A673 (cell line): ENCODE measurements around the gene KRT34.

Source experiments
- EZH2 ChIP-seq: fragments of 200-600 bp; sonication (generic); IDR thresholded peaks from 2 replicates; pipeline ENCODE4 v1.6.1; 2017; ENCODE audit warnings: borderline replicate concordance, low read depth, mild to moderate bottlenecking, mixed read lengths, antibody characterized with exemption, low read length; ENCODE audit not compliant: poor library complexity, severe bottlenecking
- TF ChIP-seq, protein P1 (sequence below): fragments of 300-800, 200-600 bp; sonication (generic); conservative IDR thresholded peaks from 2 replicates; pipeline ENCODE4 v1.5.1; 2017; ENCODE audit warnings: low read depth, mild to moderate bottlenecking, antibody characterized with exemption, low read length, moderate library complexity, mixed read lengths

DNA sequence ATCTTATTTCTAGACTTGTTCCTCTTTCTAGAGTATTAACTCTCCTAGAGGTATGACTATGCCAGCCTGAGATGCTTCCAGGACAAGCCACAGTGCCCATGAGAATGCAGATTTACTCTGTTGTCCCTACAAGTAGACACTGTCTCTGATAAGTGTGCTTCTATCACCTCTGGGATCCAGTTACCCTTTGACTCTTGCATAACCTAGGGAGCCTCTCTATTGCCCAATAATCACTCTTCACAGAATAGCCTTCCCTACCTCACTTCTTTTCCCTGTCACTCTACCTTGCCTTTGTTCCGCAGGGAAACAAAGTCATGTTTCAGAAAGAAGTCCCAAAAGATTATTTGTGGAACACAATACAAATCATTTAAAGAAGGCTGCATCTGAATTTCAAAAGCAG, 1.6 kb upstream of the KRT34 start:
- TF ChIP-seq, protein P1, sequence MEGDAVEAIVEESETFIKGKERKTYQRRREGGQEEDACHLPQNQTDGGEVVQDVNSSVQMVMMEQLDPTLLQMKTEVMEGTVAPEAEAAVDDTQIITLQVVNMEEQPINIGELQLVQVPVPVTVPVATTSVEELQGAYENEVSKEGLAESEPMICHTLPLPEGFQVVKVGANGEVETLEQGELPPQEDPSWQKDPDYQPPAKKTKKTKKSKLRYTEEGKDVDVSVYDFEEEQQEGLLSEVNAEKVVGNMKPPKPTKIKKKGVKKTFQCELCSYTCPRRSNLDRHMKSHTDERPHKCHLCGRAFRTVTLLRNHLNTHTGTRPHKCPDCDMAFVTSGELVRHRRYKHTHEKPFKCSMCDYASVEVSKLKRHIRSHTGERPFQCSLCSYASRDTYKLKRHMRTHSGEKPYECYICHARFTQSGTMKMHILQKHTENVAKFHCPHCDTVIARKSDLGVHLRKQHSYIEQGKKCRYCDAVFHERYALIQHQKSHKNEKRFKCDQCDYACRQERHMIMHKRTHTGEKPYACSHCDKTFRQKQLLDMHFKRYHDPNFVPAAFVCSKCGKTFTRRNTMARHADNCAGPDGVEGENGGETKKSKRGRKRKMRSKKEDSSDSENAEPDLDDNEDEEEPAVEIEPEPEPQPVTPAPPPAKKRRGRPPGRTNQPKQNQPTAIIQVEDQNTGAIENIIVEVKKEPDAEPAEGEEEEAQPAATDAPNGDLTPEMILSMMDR: no peak
- no peak for TF ChIP-seq EZH2
